A549 treated with Hydrocortisone at 1 μM for 4 hours (cell line): ENCODE results near the gene FBXO4. TPM values are rescaled to one million over a fixed set of nuclear protein-coding genes. Genes with fewer than 3 reads are reported as not detected.

Experiments
- total RNA-seq: library from RNA; stranded (reverse); fragments of 200-300 nt; extraction: Qiagen RNA extraction; gene quantifications from 5 replicates; pipeline ENCODE4 v1.2.3, GENCODE V29; 2022

The FBXO4 gene
- total RNA-seq, result 5.2 to 7.3 TPM (median 6.9 TPM) in 5 replicates

GRCh38 chr5:41924872-41925554 lies at the start of gene FBXO4:
FBXO4 (plus strand) TSS chr5:41925281; CDS start chr5:41925310, 29 bp downstream.

GRCh38 chr5:41903892-41904799 lies 20.9 kb upstream of the FBXO4 start, which contains the start of gene RIMOC1:
RIMOC1 (plus strand) TSS chr5:41904344; CDS start chr5:41904368, 24 bp downstream.

Other genes with a start within 250 kb of the FBXO4 start
- 2.2 to 3.5 TPM (median 2.6 TPM) in 5 replicates for gene OXCT1, start 54.9 kb upstream of the FBXO4 start, total RNA-seq
- gene RIMOC1, start 20.9 kb upstream of the FBXO4 start, total RNA-seq, result 9.3 to 14.2 TPM (median 10.6 TPM) in 5 replicates